Panc1 (cell line): Measurements from ENCODE around the gene ZBTB20. TPM values are rescaled to one million over a fixed set of nuclear protein-coding genes. Genes with fewer than 3 reads are reported as not detected.

Experiments used
- ATAC-seq: fragments of 200-7000 bp; cut with Tn5 transposase; 2 replicates; pipeline ENCODE4 v1.9.1; 2020; ENCODE audit warnings: mild to moderate bottlenecking, moderate library complexity
- BruUV-seq: library from RNA; stranded (reverse); fragments of 400-500 nt; replicated peaks from 2 replicates; lab custom pipeline; 2021; lab: Mats Ljungman, UMichigan
- CTCF ChIA-PET: fragments of 300-600 bp; sonication (Branson Sonifier 250); formaldehyde crosslinking; loops from one replicate; lab custom pipeline; 2022; ENCODE audit warnings: antibody characterized with exemption; lab: Charles Lee
- POLR2A ChIA-PET: fragments of 300-600 bp; sonication (Branson Sonifier 250); formaldehyde crosslinking; loops from one replicate; lab custom pipeline; 2022; ENCODE audit warnings: antibody characterized with exemption; lab: Charles Lee
- DNase-seq: peaks from one replicate; pipeline ENCODE4 v3.0.0-alpha.2; 2010; ENCODE audit warnings: low read depth, low spot score
- H3K27ac ChIP-seq: 2 replicates; pipeline ENCODE4 v1.5.1; 2011; ENCODE audit warnings: mild to moderate bottlenecking, low read length, inconsistent platforms
- H3K27me3 ChIP-seq: fragments of 200-500 bp; sonication (Bioruptor generic); 2 replicates; pipeline ENCODE4 v1.6.0; 2014; ENCODE audit warnings: low read length, inconsistent platforms; ENCODE audit not compliant: control insufficient read depth, insufficient read depth
- H3K36me3 ChIP-seq: fragments of 200-500 bp; sonication (Bioruptor generic); 2 replicates; pipeline ENCODE4 v1.5.1; 2014; ENCODE audit warnings: inconsistent platforms, mild to moderate bottlenecking, low read length, moderate library complexity; ENCODE audit not compliant: control insufficient read depth, insufficient read depth
- H3K4me1 ChIP-seq: 2 replicates; pipeline ENCODE4 v1.5.1; 2011; ENCODE audit warnings: inconsistent platforms, mild to moderate bottlenecking, low read length, moderate library complexity; ENCODE audit not compliant: control insufficient read depth, insufficient read depth
- H3K4me3 ChIP-seq, 2 experiments: 2 replicates each; pipeline ENCODE4 v1.5.1; 2011 to 2012; ENCODE audit warnings: low read depth in 2 of 2, low read length in 2 of 2, mild to moderate bottlenecking in 2 of 2, inconsistent platforms in 1 of 2, moderate library complexity in 1 of 2
- H3K9me3 ChIP-seq: fragments of 200-500 bp; sonication (Bioruptor generic); 2 replicates; pipeline ENCODE4 v1.5.1; 2014; ENCODE audit warnings: low read depth, mild to moderate bottlenecking, inconsistent platforms, low read length, moderate library complexity; ENCODE audit not compliant: control insufficient read depth, insufficient read depth
- POLR2AphosphoS5 ChIP-seq: IDR thresholded peaks from 2 replicates; pipeline ENCODE4 v1.6.1; 2012; ENCODE audit warnings: mild to moderate bottlenecking, low read depth, low read length, moderate library complexity
- SIN3A ChIP-seq: IDR thresholded peaks from 2 replicates; pipeline ENCODE4 v1.6.1; 2012; ENCODE audit warnings: low read depth, mild to moderate bottlenecking, low read length, moderate library complexity, borderline replicate concordance; ENCODE audit not compliant: insufficient read depth
- TCF7L2 ChIP-seq: IDR thresholded peaks from 2 replicates; pipeline ENCODE4 v1.6.1; 2011; ENCODE audit warnings: mild to moderate bottlenecking, low read depth, low read length, inconsistent platforms
- in situ Hi-C: cut with HindIII; loops from 2 replicates; pipeline ENCODE4 v1.10.0; 2016; ENCODE audit warnings: low sequenced_read_pairs, low pct_unique_long_range_greater_than_20kb
- intact Hi-C: fragments of 100-400 bp; cut with micrococcal nuclease; formaldehyde crosslinking; loops from one replicate; pipeline ENCODE4 v1.10.0; 2022; ENCODE audit not compliant: unreplicated experiment
- total RNA-seq: library from RNA; stranded (reverse); gene quantifications from one replicate; pipeline ENCODE4 v1.2.1, GENCODE V29; 2021; ENCODE audit not compliant: unreplicated experiment
- TF ChIP-seq, protein P1 (sequence below): fragments of 450-650 bp; IDR thresholded peaks from 2 replicates; pipeline ENCODE4 v1.5.1; 2017; ENCODE audit warnings: mild to moderate bottlenecking
- TF ChIP-seq, protein P2 (sequence below), 2 experiments: IDR thresholded peaks; 2 replicates each; pipeline ENCODE4 v1.6.1; 2011 to 2012; ENCODE audit warnings: low read depth in 2 of 2, control low read depth in 1 of 2, low read length in 1 of 2, mild to moderate bottlenecking in 1 of 2, moderate library complexity in 1 of 2; ENCODE audit not compliant: insufficient read depth in 1 of 2

Gene ZBTB20
- total RNA-seq, 1 experiment from 2014 or later = 4.1 TPM

DNA sequence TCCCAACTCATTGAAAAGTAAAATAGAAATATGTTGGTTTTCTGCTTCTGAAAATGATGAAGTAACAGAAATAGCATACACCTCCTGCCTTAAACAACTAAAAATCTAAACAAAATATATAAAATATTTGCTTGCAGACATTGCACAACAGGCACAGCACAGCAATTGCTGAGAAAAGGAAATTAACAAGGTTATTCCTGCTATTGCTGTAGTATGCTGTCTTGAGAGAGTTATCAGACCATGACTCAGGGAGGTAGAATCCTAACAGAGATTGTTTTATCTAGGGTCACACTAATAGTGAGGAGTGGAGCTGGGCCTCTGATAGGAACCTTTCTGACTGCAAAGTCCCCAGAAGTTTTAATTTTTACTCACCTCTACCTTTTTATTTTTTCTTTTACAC, 72.6 kb downstream of the ZBTB20 start:
- H3K9me3 ChIP-seq = no peaks in the 10 kb centered on the region
- no peaks in the 10 kb centered on the region for H3K36me3 ChIP-seq
- in situ Hi-C loops = no loop called here
- no peaks in the 10 kb centered on the region for H3K27me3 ChIP-seq
- ChIA-PET POLR2A (no interaction called here), CTCF (no interaction called here)
- intact Hi-C loops = no loop called here
- DNase-seq (no peak), ATAC-seq (no peak)
- no TSS peak for BruUV-seq
- TF ChIP-seq TCF7L2 (no peak), SIN3A (no peak), POLR2AphosphoS5 (no peak)
- TF ChIP-seq, protein P1, sequence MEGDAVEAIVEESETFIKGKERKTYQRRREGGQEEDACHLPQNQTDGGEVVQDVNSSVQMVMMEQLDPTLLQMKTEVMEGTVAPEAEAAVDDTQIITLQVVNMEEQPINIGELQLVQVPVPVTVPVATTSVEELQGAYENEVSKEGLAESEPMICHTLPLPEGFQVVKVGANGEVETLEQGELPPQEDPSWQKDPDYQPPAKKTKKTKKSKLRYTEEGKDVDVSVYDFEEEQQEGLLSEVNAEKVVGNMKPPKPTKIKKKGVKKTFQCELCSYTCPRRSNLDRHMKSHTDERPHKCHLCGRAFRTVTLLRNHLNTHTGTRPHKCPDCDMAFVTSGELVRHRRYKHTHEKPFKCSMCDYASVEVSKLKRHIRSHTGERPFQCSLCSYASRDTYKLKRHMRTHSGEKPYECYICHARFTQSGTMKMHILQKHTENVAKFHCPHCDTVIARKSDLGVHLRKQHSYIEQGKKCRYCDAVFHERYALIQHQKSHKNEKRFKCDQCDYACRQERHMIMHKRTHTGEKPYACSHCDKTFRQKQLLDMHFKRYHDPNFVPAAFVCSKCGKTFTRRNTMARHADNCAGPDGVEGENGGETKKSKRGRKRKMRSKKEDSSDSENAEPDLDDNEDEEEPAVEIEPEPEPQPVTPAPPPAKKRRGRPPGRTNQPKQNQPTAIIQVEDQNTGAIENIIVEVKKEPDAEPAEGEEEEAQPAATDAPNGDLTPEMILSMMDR = no peak
- TF ChIP-seq, protein P2, sequence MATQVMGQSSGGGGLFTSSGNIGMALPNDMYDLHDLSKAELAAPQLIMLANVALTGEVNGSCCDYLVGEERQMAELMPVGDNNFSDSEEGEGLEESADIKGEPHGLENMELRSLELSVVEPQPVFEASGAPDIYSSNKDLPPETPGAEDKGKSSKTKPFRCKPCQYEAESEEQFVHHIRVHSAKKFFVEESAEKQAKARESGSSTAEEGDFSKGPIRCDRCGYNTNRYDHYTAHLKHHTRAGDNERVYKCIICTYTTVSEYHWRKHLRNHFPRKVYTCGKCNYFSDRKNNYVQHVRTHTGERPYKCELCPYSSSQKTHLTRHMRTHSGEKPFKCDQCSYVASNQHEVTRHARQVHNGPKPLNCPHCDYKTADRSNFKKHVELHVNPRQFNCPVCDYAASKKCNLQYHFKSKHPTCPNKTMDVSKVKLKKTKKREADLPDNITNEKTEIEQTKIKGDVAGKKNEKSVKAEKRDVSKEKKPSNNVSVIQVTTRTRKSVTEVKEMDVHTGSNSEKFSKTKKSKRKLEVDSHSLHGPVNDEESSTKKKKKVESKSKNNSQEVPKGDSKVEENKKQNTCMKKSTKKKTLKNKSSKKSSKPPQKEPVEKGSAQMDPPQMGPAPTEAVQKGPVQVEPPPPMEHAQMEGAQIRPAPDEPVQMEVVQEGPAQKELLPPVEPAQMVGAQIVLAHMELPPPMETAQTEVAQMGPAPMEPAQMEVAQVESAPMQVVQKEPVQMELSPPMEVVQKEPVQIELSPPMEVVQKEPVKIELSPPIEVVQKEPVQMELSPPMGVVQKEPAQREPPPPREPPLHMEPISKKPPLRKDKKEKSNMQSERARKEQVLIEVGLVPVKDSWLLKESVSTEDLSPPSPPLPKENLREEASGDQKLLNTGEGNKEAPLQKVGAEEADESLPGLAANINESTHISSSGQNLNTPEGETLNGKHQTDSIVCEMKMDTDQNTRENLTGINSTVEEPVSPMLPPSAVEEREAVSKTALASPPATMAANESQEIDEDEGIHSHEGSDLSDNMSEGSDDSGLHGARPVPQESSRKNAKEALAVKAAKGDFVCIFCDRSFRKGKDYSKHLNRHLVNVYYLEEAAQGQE (IDR thresholded peaks at IDR 0.05; ENCODE audit: insufficient read depth in 1 of 2, low read depth in 2 of 2, low read length in 1 of 2) = no peak
- no peaks in the 10 kb centered on the region for H3K4me1 ChIP-seq
- no peak overlapping the region for H3K27ac ChIP-seq
- no peak overlapping the region for H3K4me3 ChIP-seq

DNA sequence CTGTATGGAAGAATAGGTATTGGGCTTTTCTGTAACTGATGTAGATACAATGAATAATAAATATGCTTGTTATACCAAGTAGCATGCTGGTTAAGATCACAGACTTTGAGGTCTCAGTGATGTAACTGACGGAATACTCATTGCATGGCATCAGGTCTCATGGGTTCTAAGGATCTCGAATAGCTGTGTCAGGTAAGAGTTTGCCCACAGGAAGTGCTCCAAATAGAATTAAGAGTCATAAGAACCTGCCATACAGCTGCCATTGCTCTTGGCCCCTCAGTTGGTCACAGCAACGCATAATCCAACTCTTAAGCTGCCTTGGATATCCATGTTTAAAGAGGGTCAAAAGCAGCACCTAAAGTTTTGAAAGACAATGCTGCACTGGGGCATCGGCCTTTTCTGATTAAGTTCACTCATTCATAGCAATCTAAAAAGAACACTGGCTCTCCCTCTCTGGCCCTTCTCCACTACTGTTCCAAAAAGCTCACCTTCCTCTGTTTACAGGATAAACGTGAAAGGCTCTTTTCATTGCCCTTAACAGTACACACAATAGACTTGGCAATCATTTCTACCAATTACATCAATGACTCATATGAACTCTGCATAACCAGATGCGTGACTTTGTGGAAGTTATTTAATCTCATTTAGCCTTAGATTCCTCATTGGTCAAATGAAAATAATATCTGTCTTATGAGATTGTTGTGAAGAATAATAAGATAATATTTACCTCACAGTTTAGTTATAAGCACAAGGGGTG, 74.6 kb downstream of the ZBTB20 start:
- ATAC-seq = no peak
- Histone ChIP-seq H3K4me3 (no peak overlapping the region), H3K27me3 (no peaks in the 10 kb centered on the region), H3K36me3 (no peaks in the 10 kb centered on the region), H3K4me1 (no peaks in the 10 kb centered on the region), H3K9me3 (no peaks in the 10 kb centered on the region), H3K27ac (no peak overlapping the region)
- DNase-seq = no peak
- ChIA-PET POLR2A (no interaction called here), CTCF (no interaction called here)
- in situ Hi-C loops (no loop called here), intact Hi-C loops (no loop called here)
- TF ChIP-seq, protein P1 = no peak
- TF ChIP-seq, protein P2 (IDR thresholded peaks at IDR 0.05; ENCODE audit: insufficient read depth in 1 of 2, low read depth in 2 of 2, low read length in 1 of 2) = no peak
- TF ChIP-seq TCF7L2 (no peak), SIN3A (no peak), POLR2AphosphoS5 (no peak)
- BruUV-seq = no TSS peak
